ENCODE measurements around the gene NFIX.

Gene NFIX

DNA sequence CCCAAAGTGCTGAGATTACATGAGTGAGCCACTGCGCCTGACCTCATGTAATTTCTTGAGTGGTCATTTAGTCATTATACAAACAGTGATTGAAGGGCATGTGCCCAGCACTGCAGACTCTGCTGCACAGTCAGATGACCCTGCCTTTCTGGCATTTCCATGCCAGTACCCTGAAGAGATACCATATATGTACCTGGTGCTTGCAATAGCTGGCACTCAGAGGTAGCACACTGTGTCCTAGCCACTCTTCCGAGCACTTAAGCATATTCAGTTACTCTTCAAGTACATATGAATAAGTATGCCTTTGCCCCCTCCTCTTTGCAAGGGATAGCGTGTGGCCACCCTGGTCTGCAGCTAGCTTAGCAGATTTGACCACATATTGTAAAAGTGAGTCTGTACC is 139.4 kb downstream of the NFIX start:
- no peak for FAIRE-seq

GRCh38 chr19:13135068-13136062 is 140.1 kb downstream of the NFIX start:
- no peak for FAIRE-seq

- no peak for FAIRE-seq
Observed at GRCh38 chr19:13137290-13137794, 142.1 kb downstream of the NFIX start.

GRCh38 chr19:13138171-13138915 is 143.1 kb downstream of the NFIX start:
- no peak for FAIRE-seq

DNA sequence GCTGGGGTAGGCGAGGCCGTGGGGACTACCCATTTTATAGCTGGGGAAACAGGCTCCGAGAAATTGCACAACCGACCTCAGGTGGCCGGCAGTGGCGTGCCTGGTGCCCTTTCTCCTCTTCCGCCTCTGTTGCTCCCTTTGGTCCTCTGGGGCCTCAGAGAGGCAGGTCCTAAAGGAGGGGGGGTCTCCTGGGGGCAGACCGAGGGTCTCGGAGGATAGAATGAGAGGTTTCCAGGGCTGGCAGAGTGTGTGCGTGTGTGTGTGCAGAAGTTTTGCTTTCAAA is 143.6 kb downstream of the NFIX start:
- no peak for FAIRE-seq

GRCh38 chr19:13139633-13140311 is 144.5 kb downstream of the NFIX start:
- FAIRE-seq = no peak

DNA sequence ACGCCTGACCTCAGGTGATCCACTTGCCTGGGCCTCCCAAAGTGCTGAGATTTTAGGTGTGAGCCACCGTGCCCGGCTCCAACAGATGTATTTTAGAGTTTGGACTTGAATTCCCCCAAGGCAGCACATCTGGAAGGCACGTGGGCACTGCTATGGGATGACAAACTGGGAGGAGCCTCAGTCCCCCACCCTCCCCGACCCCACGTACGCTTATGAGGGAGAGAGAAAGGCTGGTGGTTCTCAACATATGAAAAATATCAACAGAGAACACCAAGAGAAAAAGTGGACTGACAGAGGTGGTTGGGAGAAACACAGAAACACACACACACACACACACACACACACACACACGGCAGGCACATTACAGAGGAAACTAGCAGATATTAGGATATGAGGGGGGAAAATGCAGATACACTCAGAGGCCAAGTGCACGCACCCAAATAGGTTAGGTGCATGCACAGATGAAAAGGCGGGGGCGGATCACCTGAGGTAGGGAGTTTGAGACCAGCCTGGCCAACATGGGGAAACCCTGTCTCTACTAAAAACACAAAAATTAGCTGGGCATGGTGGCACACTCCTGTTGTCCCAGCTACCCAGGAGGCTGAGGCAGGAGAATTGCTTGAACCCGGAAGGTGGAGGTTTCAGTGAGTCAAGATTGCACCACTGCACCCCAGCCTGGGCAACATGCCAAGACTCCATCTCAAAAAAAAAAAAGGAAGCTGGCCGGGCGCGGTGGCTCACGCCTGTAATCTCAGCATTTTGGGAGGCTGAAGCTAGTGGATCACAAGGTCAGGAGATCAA is 151.7 kb downstream of the NFIX start:
- FAIRE-seq = no peak
